Stimulated activated memory B cell treated with anti-CD40 and anti-IgM and Interleukin-4, amounts not matched to agents 10 μg/mL and 1 μg/mL and 100 μg/mL, for 72 hours (primary cell): Measurements from ENCODE around the gene RREB1.

Experiments
- ATAC-seq: fragments of 150-1000 bp; cut with Tn5 transposase; 2 replicates; pipeline ENCODE4 v1.10.0; 2021
- H3K27ac Mint-ChIP-seq: one replicate; pipeline ENCODE4 v1.8.0; 2022; ENCODE audit warnings: mild to moderate bottlenecking, mixed read lengths
- H3K27me3 Mint-ChIP-seq: one replicate; pipeline ENCODE4 v1.8.0; 2022; ENCODE audit warnings: mixed read lengths
- H3K36me3 Mint-ChIP-seq: one replicate; pipeline ENCODE4 v1.8.0; 2022; ENCODE audit warnings: mixed read lengths
- H3K4me1 Mint-ChIP-seq: one replicate; pipeline ENCODE4 v1.8.0; 2022; ENCODE audit warnings: mixed read lengths
- H3K4me3 Mint-ChIP-seq: one replicate; pipeline ENCODE4 v1.8.0; 2022; ENCODE audit warnings: mild to moderate bottlenecking, moderate library complexity, mixed read lengths
- H3K9me3 Mint-ChIP-seq: one replicate; pipeline ENCODE4 v1.8.0; 2022; ENCODE audit warnings: mixed read lengths

Gene RREB1

DNA sequence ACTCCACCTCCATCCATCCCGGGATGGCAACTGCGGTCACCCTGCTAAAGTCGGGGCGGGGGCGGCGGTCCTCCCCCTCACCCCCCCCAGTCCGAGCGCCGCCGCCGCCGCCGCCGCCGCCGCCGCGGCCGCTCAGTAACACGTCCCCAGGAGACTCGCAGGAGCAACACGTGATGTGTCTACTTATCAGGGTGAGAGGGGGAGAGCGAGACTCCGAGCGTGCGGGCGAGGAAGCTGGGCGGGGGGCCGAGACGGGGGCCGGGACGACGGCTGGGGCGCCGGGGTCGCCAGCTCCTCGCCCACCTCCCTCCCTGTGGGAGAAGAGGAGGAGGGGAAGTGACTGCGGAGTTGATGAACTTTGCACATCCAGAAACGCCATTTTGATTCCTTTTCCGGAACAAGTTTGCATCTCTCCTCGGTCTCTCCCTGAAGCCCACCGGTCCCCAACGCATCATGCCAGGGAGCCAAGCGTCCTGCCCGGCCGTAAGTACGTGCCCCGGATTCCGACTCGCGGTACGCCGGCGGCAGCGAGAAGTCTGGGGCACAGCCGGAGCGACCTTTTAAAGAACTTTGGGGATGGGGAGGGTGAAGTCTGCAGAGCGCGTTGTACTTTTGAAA lies at the start of gene RREB1:
Gene RREB1, plus strand, starts transcription at position 384 of the 618 bp plus-strand sequence. CDS start 73,951 bp downstream, outside the sequence.
- Mint-ChIP-seq H3K4me3 (peak within 1 kb of the TSS; percentile 97), H3K27ac (peak within 1 kb of the TSS; percentile 94), H3K9me3 (no peaks in the 10 kb centered on the region), H3K4me1 (peaks cover 34% of the 10 kb centered on the region), H3K27me3 (no peaks in the 10 kb centered on the region), H3K36me3 (no peaks in the 10 kb centered on the region)
- ATAC-seq = peak; percentile 84

DNA sequence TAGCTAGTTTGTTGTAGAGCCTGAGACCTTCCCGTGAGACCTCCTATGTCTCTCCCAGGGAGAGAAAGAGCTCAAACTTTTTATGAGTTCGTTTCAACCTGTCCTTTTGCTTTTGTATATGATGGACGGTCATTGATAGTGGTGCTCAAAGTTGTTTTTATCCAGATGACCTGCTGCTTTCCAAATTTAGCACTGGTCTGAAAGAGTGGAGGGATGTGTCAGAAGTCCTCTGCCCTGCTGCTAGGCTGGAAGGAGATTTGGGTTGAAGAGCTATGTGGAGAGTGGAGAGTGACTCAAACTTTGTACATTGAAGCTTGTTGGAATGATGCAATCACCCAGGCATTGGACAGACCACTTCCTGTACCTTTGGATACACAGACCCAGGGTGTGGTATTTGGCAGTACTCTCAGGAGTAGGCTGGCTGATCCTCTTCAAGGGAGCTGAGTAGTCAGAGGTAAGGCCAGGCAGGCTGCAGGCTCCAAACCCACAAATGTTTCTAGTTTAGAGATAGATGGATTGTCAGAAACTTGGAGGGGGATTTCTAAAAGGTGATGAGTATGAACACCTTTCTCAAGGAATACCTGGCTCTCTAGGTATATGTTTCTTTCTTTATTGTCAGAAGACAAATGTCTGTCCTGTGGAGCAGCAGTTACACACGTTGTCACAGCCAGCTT lies 49.4 kb upstream of the RREB1 start:
- Mint-ChIP-seq H3K9me3 (no peaks in the 10 kb centered on the region), H3K27ac (no peak overlapping the region), H3K4me1 (peaks cover 13% of the 10 kb centered on the region), H3K27me3 (no peaks in the 10 kb centered on the region), H3K4me3 (no peak overlapping the region), H3K36me3 (no peaks in the 10 kb centered on the region)
- no peak for ATAC-seq

- Mint-ChIP-seq H3K4me1 (peaks cover 12% of the 10 kb centered on the region), H3K36me3 (no peaks in the 10 kb centered on the region), H3K27me3 (no peaks in the 10 kb centered on the region), H3K4me3 (no peak overlapping the region), H3K9me3 (no peaks in the 10 kb centered on the region), H3K27ac (no peak overlapping the region)
- ATAC-seq = no peak
Measured at GRCh38 chr6:7060769-7061516, 46.8 kb upstream of the RREB1 start.

DNA sequence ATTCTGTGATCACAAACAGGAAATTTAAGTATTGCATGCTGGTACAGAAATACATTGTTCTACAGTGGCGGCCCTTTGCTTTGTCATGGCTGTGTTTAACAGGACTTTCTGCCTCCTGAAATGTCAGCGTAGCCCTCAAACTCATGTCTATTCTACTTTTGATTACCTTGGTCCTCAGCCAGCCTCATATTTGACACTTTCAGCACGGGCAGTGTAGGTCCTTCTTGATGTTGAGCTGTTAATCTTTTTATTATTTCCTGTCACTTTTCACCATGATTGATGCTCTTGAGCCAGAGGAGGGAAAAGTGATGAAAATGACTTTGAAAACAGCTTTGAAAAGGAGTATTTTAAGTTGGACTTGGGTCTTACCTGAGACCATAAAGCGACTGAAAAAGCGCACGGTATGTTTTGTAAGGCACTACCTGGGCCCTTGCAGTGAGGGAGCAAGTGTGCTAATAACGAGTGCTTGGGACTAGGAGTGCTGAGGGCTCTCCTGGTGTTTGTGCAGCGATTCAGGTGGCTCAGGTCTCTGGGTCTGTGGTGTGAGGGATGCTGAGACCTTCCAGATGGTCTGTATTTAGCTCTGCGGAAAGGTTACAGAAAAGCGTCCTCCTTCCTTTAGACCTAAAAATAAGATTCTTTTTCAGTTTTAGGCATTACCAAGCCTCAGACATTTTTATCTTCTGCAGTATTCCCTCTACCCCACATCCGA lies 45.2 kb upstream of the RREB1 start:
- Mint-ChIP-seq H3K36me3 (no peaks in the 10 kb centered on the region), H3K27me3 (no peaks in the 10 kb centered on the region), H3K4me1 (no peaks in the 10 kb centered on the region), H3K4me3 (no peak overlapping the region), H3K27ac (no peak overlapping the region), H3K9me3 (no peaks in the 10 kb centered on the region)
- ATAC-seq = no peak

DNA sequence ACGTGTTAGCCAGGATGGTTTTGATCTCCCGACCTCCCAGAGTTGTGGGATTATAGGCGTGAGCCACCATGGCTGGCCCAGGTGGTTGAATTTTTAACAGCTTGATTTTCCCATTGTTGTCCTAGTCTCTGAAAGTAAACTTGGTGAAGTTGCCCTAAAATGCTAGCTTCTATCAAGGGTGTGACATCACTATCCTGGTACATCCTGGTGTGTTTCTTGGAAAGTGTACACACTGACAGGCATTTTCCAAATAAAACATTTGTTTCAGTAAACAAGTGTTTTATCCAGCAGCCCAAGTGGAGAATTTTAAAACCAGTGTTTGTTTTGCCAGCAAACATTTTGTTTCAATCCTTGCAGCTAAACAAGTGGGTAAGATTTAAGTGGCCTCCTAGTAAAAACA lies 40.5 kb upstream of the RREB1 start:
- no peaks in the 10 kb centered on the region for H3K9me3 Mint-ChIP-seq
- H3K4me3 Mint-ChIP-seq = no peak overlapping the region
- H3K27me3 Mint-ChIP-seq = no peaks in the 10 kb centered on the region
- no peak overlapping the region for H3K27ac Mint-ChIP-seq
- ATAC-seq = no peak
- H3K36me3 Mint-ChIP-seq = no peaks in the 10 kb centered on the region
- H3K4me1 Mint-ChIP-seq = no peaks in the 10 kb centered on the region

DNA sequence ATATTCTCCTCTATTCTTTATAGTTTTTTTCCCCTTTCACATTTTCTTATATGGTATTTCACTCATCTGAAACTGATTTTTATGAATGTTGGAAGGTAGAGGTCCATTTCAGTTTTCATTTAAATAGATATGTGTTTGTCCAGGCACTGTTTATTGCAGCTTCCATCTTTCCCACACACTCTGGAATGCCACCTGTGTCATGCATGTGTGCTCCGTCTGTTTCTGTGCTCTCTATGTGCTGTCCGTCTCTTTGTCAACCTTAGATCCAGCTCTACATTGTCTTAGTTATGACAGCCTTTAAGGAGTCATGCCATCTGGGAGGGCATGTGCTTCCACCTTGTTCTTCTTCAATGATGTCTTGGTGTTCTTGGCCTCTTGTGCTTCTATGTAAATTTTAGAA lies 36.4 kb upstream of the RREB1 start:
- H3K27me3 Mint-ChIP-seq = no peaks in the 10 kb centered on the region
- H3K9me3 Mint-ChIP-seq = no peaks in the 10 kb centered on the region
- H3K4me1 Mint-ChIP-seq = peaks cover 17% of the 10 kb centered on the region
- no peak overlapping the region for H3K27ac Mint-ChIP-seq
- no peaks in the 10 kb centered on the region for H3K36me3 Mint-ChIP-seq
- H3K4me3 Mint-ChIP-seq = no peak overlapping the region
- ATAC-seq = no peak

- ATAC-seq = no peak
- no peaks in the 10 kb centered on the region for H3K36me3 Mint-ChIP-seq
- peak overlapping the region; percentile 12 for H3K4me3 Mint-ChIP-seq
- peaks cover 17% of the 10 kb centered on the region for H3K4me1 Mint-ChIP-seq
- no peaks in the 10 kb centered on the region for H3K27me3 Mint-ChIP-seq
- H3K9me3 Mint-ChIP-seq = no peaks in the 10 kb centered on the region
- H3K27ac Mint-ChIP-seq = peak overlapping the region; percentile 84
Measured at GRCh38 chr6:7073082-7073820, 34.5 kb upstream of the RREB1 start.

DNA sequence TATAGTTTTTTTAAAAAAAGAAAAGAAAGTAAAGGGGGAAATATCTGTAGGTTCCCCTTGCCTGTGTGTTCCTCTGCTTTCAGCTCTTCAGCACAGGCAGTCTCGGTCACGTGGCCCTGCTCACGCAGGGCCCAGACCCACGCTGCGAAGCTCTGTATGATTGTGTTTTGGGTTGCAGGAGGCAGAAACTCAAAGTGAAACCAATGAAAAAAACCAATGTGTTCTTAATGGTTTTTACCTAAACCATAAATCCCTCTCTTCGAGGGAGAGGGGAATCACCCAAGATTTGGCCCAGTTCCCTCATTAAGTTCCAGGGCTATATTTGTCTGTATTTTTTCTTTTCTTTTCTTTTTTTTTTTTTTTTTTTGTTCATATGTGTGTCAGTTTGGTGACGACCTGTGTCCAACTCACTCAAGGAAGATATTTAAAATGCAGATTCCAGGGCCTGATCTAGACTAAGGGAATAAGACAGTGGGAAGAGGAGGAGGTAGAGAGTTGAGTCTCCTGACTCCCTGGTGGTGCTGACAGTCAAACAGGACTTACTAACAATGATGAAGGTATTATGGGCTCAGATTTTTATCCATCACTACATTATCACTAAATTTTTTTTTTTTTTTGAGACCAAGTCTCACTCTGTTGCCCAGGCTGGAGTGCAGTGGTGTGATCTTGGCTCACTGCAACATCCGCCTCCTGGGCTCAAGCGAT lies 33.8 kb upstream of the RREB1 start:
- H3K27ac Mint-ChIP-seq = peak overlapping the region; percentile 84
- H3K27me3 Mint-ChIP-seq = no peaks in the 10 kb centered on the region
- peaks cover 23% of the 10 kb centered on the region for H3K4me1 Mint-ChIP-seq
- peak; percentile 100 for ATAC-seq
- peak overlapping the region; percentile 40 for H3K4me3 Mint-ChIP-seq
- no peaks in the 10 kb centered on the region for H3K36me3 Mint-ChIP-seq
- no peaks in the 10 kb centered on the region for H3K9me3 Mint-ChIP-seq

DNA sequence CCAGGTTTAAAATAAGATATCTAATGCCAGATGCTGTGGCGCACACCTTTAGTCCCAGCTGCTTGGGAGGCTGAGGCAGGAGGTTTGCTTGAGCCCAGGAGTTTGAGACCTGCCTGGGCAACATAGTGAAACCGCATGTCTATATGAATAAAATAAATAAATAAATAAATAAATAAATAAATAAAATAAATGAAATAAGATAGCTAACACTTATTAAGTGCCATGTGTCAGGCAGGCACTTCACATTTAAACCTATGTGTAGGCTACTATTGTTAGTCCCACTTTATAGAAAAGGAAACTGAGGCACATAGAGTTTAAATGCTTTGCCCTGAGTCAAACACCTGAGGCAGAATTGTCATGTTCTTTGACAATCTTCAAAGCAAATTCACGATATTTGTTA lies 32.9 kb upstream of the RREB1 start:
- no peak for ATAC-seq
- no peak overlapping the region for H3K27ac Mint-ChIP-seq
- no peaks in the 10 kb centered on the region for H3K9me3 Mint-ChIP-seq
- H3K36me3 Mint-ChIP-seq = no peaks in the 10 kb centered on the region
- no peak overlapping the region for H3K4me3 Mint-ChIP-seq
- H3K4me1 Mint-ChIP-seq = peaks cover 23% of the 10 kb centered on the region
- no peaks in the 10 kb centered on the region for H3K27me3 Mint-ChIP-seq

DNA sequence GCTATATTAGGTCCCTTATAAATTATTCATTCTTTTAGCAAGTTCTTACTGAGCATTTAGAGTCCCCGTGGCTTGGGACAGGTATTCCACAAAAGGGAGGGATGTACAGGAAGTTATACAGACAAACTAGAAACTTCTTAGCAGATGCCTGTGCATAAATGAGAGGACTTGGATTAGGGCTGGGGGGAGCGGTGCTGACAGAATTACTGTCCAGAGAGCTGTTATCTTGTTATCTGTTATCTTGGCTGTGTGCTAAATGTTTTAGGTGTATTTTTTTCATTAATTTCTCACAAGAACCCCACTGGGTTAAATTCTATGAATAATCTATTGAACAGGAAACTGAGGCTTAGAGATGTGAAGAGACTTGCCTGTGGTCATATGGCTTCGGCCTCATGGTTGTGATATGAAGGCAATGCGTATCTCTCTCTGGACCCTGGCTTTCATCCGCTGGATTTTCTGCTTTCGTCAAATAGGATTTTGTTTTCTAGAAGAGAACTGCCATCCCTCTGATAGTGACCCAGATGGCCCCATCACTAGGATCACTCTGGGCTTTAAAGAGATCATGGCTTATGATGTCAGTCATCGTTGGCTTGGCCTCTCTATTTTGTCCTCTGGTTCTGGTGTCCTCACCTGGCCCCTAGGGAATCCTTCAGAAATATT lies 32.3 kb upstream of the RREB1 start:
- H3K9me3 Mint-ChIP-seq = no peaks in the 10 kb centered on the region
- no peaks in the 10 kb centered on the region for H3K27me3 Mint-ChIP-seq
- H3K4me3 Mint-ChIP-seq = no peak overlapping the region
- no peaks in the 10 kb centered on the region for H3K36me3 Mint-ChIP-seq
- ATAC-seq = no peak
- H3K4me1 Mint-ChIP-seq = peaks cover 23% of the 10 kb centered on the region
- no peak overlapping the region for H3K27ac Mint-ChIP-seq

- ATAC-seq = no peak
- Mint-ChIP-seq H3K9me3 (no peaks in the 10 kb centered on the region), H3K4me3 (no peak overlapping the region), H3K27ac (no peak overlapping the region), H3K27me3 (no peaks in the 10 kb centered on the region), H3K36me3 (no peaks in the 10 kb centered on the region), H3K4me1 (peaks cover 20% of the 10 kb centered on the region)
Measured at GRCh38 chr6:7077856-7078255, 29.9 kb upstream of the RREB1 start.

DNA sequence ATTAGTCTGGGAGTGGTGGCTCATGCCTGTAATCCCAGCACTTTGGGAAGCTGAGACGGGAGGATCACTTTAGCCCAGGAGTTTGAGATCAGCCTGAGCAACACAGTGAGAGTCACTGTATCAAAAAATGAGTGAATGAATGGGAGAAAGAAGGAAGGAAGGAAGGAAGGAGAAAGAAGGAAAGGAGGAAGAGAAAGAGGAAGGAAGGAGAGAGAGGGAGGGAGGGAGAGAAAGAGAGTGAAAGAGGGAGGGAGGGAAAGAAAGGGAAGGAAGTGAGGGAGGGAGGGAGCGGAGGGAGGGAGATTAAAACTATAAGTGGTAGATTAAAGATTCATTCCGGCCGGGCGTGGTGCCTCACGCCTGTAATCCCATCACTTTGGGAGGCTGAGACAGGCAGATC lies 28.9 kb upstream of the RREB1 start:
- Mint-ChIP-seq H3K4me1 (peaks cover 10% of the 10 kb centered on the region), H3K4me3 (no peak overlapping the region), H3K36me3 (no peaks in the 10 kb centered on the region), H3K9me3 (no peaks in the 10 kb centered on the region), H3K27me3 (no peaks in the 10 kb centered on the region), H3K27ac (no peak overlapping the region)
- ATAC-seq = no peak

DNA sequence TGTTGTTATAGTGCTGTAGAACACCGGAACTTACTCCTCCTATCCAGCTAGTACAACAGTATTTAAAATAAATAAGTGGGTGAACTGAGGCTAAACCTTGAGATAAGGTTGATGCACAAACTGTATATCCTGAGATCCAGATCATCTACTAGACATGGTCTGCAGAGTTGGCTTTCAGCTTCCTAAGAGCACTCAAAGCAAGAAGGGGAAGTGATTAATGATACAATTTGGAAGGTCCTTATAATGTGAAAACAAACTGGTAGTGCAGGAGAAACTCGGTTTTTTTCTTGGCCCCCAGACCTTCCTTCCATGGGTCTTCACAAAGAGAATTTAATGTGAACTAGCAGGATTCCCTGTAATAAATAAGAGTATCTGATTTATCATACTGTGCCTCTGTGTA lies 27.4 kb upstream of the RREB1 start:
- ATAC-seq = no peak
- H3K4me3 Mint-ChIP-seq = no peak overlapping the region
- no peaks in the 10 kb centered on the region for H3K9me3 Mint-ChIP-seq
- H3K36me3 Mint-ChIP-seq = no peaks in the 10 kb centered on the region
- no peaks in the 10 kb centered on the region for H3K27me3 Mint-ChIP-seq
- H3K4me1 Mint-ChIP-seq = peaks cover 6% of the 10 kb centered on the region
- no peak overlapping the region for H3K27ac Mint-ChIP-seq

GRCh38 chr6:7085911-7086310 lies 21.9 kb upstream of the RREB1 start:
- H3K27me3 Mint-ChIP-seq = no peaks in the 10 kb centered on the region
- peak overlapping the region; percentile 86 for H3K27ac Mint-ChIP-seq
- H3K36me3 Mint-ChIP-seq = no peaks in the 10 kb centered on the region
- peaks cover 37% of the 10 kb centered on the region for H3K4me1 Mint-ChIP-seq
- no peak overlapping the region for H3K4me3 Mint-ChIP-seq
- ATAC-seq = peak; percentile 52
- no peaks in the 10 kb centered on the region for H3K9me3 Mint-ChIP-seq
